ENCODE data around the gene SPATA4. TPM values are rescaled to one million over a fixed set of nuclear protein-coding genes. Genes with fewer than 3 reads are reported as not detected.
"Not testable (repeated sequence)": the region's sequence is repeated elsewhere in the genome, so short reads cannot be mapped to it uniquely, and the experiment has no call there.

The SPATA4 gene
- not detected for total RNA-seq

DNA sequence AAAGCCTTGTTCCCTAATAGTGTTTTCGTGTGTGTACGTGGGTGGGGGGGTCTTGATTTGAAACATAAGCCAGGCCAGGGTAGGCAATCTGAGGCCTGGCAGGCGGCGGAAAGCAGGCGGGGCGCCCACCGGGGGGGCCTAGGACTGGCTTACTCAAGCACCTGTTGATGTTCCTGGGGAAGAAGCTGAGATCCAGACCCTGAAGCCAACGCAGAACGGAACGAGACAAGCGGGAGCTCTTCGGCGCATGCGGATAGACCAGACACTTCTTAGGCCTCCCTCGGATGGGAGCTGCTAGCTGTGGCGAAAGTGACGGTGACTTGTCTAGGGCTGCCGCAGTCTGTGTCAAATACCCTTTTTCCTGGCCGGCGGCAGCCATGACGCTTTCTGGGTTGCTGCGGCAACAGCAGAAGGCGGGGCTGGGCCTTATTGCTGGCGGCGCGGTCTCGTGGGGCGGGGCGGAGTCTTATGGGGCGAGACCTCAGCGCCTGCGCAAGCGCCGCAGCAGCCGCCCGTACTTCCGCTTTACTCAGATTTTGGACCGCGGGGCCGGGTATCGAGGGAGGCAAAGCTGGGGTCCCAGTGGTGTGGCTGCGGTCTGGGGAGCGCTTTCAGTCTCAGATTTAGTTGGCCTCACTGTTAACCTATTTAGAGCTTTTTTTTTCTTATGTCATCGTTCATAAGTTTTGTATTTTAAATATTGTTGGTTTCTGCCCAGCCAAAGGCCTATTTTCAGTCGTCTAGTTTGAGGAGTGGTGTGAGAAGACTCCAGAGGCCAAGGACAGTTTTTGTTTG, at the start of gene SPATA4:
Gene SPATA4, minus strand, starts transcription at position 402 of the 795 bp plus-strand sequence. Its CDS starts 23 bp downstream, at position 379.
- H3K4me3 Mint-ChIP-seq, result peak within 1 kb of the TSS; percentile 80
- peaks cover 30% of the 10 kb centered on the region for H3K4me1 Mint-ChIP-seq
- peaks cover 11% of the 10 kb centered on the region for H3K9me3 Mint-ChIP-seq
- peaks cover 4% of the 10 kb centered on the region for H3K36me3 Mint-ChIP-seq
- peaks cover 19% of the 10 kb centered on the region for H3K27me3 Mint-ChIP-seq
- H3K27ac Mint-ChIP-seq, result peak within 1 kb of the TSS; percentile 89
- peak; percentile 97 for DNase-seq

DNA sequence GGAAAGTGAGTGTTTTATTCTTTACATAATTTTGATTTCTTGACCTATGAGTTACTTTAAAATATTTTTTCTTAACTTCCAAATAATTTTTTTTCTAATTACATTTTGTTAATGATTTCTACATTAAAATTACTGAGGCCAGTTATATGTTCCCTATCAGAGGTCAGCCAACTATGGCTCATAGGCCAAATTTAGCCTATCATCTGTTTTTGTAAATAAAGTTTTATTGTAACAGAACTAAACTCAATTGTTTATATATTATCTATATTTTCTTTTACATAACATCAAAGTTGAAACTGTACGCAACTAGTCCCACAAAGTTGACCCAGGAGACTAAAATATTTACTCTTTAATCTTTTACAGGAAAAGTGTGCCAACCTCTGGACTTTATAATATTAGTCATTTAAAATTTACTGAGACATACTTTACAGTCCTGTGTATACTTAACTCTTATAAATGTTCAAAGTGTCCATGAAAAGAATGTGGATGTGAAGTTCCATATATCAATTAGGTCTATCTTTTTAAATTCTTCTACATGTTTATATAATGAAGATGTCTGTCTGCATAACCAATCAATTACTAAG, 47.5 kb upstream of the SPATA4 start:
- DNase-seq, result no peak
- Mint-ChIP-seq H3K36me3 (no peaks in the 10 kb centered on the region), H3K27me3 (peaks cover 30% of the 10 kb centered on the region), H3K9me3 (no peaks in the 10 kb centered on the region), H3K4me1 (no peaks in the 10 kb centered on the region), H3K4me3 (no peak overlapping the region), H3K27ac (no peak overlapping the region)

DNA sequence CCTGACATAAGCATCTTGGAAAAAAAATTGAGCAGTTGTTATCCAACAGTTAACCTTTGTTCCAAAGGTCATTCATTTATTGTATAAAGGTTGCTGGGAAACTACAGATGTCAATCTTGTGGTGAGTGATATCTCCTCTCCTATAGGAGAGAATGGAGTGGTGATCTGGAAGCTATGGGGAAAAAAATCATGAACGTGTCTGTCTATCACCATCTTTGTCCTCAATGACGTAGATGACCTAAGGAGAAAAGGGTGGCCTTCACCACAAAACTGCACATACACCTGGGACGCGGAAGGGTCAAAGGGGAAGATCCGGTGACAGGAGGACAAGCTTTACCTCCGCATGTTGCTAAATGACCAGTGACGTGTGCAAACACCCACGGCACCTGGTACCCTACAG, 46.3 kb upstream of the SPATA4 start:
- H3K4me1 Mint-ChIP-seq, result no peaks in the 10 kb centered on the region
- no peaks in the 10 kb centered on the region for H3K36me3 Mint-ChIP-seq
- DNase-seq, result no peak
- peaks cover 24% of the 10 kb centered on the region for H3K27me3 Mint-ChIP-seq
- no peaks in the 10 kb centered on the region for H3K9me3 Mint-ChIP-seq
- no peak overlapping the region for H3K4me3 Mint-ChIP-seq
- no peak overlapping the region for H3K27ac Mint-ChIP-seq

DNA sequence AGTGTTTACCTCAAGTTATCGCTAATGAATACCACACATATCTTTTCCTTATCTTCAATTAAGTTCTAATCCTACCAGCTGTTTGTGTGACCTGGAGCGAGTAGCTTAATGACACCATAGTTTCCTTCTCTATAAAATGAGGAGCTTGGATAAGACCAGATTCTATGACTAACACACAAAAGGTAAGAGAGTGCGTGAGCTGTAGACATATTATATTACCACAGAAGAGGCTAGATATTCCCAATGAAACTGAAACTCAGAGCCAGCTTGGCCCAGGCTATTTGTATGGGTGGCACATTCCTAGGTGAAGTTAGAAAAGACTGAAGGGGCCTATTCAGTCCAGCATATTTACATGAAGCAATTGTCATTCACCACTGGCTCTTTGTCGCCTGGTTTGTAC, 43.4 kb upstream of the SPATA4 start:
- Mint-ChIP-seq H3K27ac (no peak overlapping the region), H3K9me3 (no peaks in the 10 kb centered on the region), H3K27me3 (peaks cover 9% of the 10 kb centered on the region), H3K4me1 (no peaks in the 10 kb centered on the region), H3K36me3 (no peaks in the 10 kb centered on the region), H3K4me3 (no peak overlapping the region)
- DNase-seq, result no peak

DNA sequence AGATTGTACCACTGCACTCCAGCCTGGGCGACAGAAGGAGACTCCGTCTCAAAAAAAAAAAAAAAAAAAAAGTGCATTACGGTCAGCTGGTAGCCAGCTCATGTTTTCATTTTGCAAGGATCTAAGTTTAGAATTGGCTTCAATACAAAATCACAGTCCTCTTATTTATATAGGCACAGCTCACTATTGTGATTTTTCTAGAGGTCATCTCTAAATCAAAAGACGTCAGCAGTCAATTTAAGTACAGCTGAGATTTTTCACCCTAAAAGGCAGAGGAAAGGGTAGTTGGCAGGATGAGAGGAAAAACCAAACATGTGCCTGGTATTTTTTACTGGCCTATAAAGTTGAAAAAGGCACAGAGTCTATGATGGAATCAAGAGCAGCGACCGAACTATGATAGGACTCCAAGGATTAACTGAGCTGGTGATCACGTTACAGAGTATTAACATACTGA, 42.8 kb upstream of the SPATA4 start:
- Mint-ChIP-seq H3K27me3 (peaks cover 9% of the 10 kb centered on the region), H3K36me3 (no peaks in the 10 kb centered on the region), H3K4me1 (no peaks in the 10 kb centered on the region), H3K9me3 (no peaks in the 10 kb centered on the region), H3K4me3 (no peak overlapping the region), H3K27ac (no peak overlapping the region)
- no peak for DNase-seq

DNA sequence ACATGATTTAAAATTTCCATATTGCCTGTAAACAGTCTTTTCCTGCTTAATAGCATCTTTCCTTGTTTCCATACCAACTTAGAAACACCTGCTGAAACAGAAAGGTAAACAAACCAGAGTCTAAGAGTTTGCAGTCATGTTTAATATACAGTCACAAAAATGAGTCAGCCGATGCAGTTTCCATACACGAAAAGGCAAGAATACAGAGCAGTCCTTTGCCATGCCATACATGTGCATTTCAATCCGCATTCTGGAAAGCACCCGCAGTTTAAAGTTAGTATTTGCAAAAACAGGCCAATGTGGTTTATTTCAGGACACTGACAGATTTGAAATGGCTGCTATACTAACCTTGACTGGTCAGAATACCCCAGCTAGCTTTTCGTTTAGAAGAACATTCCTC, 41.6 kb upstream of the SPATA4 start:
- H3K4me1 Mint-ChIP-seq, result no peaks in the 10 kb centered on the region
- H3K27me3 Mint-ChIP-seq, result peaks cover 9% of the 10 kb centered on the region
- H3K9me3 Mint-ChIP-seq, result no peaks in the 10 kb centered on the region
- no peak for DNase-seq
- H3K27ac Mint-ChIP-seq, result no peak overlapping the region
- no peak overlapping the region for H3K4me3 Mint-ChIP-seq
- no peaks in the 10 kb centered on the region for H3K36me3 Mint-ChIP-seq

DNA sequence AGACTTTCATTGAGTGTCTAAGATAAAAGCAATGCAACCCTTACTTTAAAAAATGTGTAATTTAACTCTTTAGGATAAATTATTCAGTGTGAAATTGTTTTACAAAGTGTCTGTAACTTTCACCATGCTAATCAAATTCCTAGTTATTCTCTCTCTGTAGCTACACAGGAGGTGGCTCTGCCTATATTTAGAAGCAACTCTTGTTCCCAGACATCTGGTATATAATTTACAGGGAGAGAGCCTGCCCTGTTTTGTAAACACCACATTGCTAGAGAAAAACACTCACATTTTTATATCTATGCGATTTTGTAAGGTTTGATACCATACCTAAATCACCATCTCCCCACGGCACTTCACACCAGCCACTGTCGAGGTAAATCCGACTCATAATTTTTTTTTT, 35.5 kb upstream of the SPATA4 start:
- no peaks in the 10 kb centered on the region for H3K9me3 Mint-ChIP-seq
- H3K4me1 Mint-ChIP-seq, result no peaks in the 10 kb centered on the region
- no peak overlapping the region for H3K4me3 Mint-ChIP-seq
- H3K36me3 Mint-ChIP-seq, result no peaks in the 10 kb centered on the region
- peaks cover 18% of the 10 kb centered on the region for H3K27me3 Mint-ChIP-seq
- H3K27ac Mint-ChIP-seq, result no peak overlapping the region
- no peak for DNase-seq

DNA sequence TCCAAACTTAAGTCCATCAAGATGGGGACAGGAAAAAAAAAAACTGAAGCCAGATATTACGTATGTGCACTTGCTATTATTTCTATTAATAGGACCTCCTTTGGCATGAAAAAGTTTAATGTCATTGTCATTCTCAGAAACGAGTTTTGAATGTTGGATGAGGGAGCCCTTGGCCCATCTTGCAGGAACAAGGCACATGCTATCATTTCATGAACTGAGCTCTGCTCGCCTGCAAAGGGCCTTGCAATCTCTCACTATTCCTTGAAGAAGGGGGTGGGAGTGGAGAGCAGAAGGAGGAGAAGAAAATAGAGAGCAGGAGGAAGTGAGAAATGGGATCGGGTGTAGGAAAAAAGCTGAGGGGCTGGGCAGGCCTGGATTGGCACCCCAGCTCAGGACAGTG, 34.3 kb upstream of the SPATA4 start:
- H3K4me3 Mint-ChIP-seq, result no peak overlapping the region
- no peaks in the 10 kb centered on the region for H3K9me3 Mint-ChIP-seq
- H3K27me3 Mint-ChIP-seq, result peaks cover 21% of the 10 kb centered on the region
- H3K36me3 Mint-ChIP-seq, result no peaks in the 10 kb centered on the region
- no peak overlapping the region for H3K27ac Mint-ChIP-seq
- no peaks in the 10 kb centered on the region for H3K4me1 Mint-ChIP-seq
- no peak for DNase-seq

DNA sequence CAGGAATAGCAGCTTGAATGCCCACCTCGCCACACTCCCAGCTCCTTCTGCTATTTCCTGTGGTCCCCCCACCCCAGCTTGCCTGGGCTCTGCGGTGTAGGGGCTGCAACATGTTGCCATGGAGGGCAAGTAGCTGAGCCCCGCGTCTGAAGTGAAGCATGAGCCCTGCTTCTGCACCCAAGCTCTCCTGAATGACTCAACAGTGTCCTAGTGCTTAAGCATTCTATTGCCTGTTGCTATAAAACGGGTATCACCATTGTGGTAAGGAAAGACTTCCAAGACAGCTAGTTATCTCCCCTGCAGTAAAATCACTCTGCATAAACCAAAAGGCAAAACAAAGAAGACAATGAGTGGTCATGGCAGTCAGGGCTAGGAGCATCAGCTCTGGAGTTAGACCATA, 31.4 kb upstream of the SPATA4 start:
- Mint-ChIP-seq H3K9me3 (no peaks in the 10 kb centered on the region), H3K36me3 (no peaks in the 10 kb centered on the region), H3K27me3 (peaks cover 21% of the 10 kb centered on the region), H3K4me3 (no peak overlapping the region), H3K27ac (no peak overlapping the region), H3K4me1 (no peaks in the 10 kb centered on the region)
- DNase-seq, result no peak

DNA sequence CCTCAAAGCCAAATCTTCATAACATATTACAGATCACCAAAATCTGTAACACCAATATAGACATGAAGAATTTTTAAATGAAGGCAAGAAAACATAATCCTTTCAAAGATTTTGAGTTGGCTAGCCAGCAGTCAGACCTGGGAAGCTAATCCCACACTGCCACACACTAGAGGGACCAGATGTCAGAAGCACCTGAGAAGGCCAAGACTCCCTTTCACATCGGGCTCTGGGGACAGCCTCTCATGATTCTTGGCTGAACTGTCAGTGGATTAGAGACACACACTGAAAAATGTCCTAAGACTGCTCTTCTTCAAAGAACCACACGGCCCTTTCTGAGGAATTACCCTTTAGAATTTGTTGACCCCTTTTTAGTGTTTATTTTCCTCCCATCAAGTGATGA, 28.2 kb upstream of the SPATA4 start:
- DNase-seq, result no peak
- H3K36me3 Mint-ChIP-seq, result no peaks in the 10 kb centered on the region
- no peak overlapping the region for H3K27ac Mint-ChIP-seq
- H3K4me3 Mint-ChIP-seq, result no peak overlapping the region
- H3K9me3 Mint-ChIP-seq, result no peaks in the 10 kb centered on the region
- H3K4me1 Mint-ChIP-seq, result no peaks in the 10 kb centered on the region
- peaks cover 16% of the 10 kb centered on the region for H3K27me3 Mint-ChIP-seq

DNA sequence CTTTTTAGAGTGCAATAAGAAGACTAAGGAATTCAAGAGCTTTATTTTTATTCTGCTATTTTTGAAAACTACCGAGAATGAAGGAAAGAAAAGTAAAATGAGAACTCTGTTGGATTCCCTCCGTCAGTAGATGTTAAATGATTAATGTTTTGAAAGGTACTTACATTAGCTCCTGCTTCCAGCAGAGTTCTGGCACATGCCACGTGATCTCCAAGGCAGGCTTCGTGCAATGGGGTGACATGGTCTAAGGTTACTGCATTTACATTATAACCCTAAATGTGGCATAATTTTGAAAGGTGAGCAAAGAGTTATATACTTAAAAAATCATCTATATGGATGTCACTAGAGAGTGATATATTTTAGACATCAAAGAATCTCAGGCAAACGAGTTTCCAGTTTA, 26.8 kb upstream of the SPATA4 start:
- no peak for DNase-seq
- no peak overlapping the region for H3K4me3 Mint-ChIP-seq
- H3K27me3 Mint-ChIP-seq, result peaks cover 8% of the 10 kb centered on the region
- H3K9me3 Mint-ChIP-seq, result no peaks in the 10 kb centered on the region
- no peak overlapping the region for H3K27ac Mint-ChIP-seq
- no peaks in the 10 kb centered on the region for H3K4me1 Mint-ChIP-seq
- H3K36me3 Mint-ChIP-seq, result no peaks in the 10 kb centered on the region

DNA sequence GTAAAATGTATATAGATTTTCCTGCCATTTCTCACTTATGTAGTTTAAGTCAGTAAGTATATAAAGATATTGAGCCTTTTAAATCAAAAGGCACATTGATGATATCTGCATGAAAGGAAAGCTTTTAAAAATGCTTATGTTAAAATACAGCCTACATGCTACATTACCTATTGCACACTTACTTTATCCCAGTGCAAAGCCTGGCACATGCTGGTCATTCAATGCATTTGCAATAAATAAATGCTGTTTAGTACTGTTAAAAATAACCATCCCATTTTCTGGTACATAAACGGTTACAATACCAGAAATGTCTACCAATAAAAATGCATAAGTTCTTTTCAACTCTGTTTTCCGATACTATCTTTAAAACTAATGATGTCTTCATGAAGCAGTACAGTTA, 22.1 kb upstream of the SPATA4 start:
- H3K4me3 Mint-ChIP-seq, result no peak overlapping the region
- H3K27ac Mint-ChIP-seq, result no peak overlapping the region
- no peaks in the 10 kb centered on the region for H3K9me3 Mint-ChIP-seq
- no peaks in the 10 kb centered on the region for H3K4me1 Mint-ChIP-seq
- DNase-seq, result no peak
- no peaks in the 10 kb centered on the region for H3K36me3 Mint-ChIP-seq
- H3K27me3 Mint-ChIP-seq, result no peaks in the 10 kb centered on the region

DNA sequence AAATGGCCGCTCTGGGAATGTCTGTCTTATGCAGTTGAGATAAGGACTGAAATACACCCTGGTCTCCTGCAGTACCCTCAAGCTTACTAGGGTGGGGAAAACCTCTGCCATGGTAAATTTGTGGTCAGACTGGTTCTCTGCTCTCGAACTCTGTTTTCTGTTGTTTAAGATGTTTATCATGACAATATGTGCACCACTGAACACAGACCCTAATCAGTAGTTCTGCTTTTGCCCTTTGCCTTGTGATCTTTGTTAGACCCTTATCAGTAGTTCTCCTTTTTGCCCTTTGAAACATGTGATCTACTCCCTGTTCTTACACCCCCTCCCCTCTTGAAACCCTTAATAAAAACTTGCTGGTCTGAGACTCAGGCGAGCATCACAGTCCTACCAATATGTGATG, 17.0 kb upstream of the SPATA4 start:
- H3K4me3 Mint-ChIP-seq, H3K9me3 Mint-ChIP-seq, H3K27ac Mint-ChIP-seq, DNase-seq, H3K36me3 Mint-ChIP-seq, H3K4me1 Mint-ChIP-seq: not testable (repeated sequence)
- H3K27me3 Mint-ChIP-seq, result peaks cover 22% of the 10 kb centered on the region

DNA sequence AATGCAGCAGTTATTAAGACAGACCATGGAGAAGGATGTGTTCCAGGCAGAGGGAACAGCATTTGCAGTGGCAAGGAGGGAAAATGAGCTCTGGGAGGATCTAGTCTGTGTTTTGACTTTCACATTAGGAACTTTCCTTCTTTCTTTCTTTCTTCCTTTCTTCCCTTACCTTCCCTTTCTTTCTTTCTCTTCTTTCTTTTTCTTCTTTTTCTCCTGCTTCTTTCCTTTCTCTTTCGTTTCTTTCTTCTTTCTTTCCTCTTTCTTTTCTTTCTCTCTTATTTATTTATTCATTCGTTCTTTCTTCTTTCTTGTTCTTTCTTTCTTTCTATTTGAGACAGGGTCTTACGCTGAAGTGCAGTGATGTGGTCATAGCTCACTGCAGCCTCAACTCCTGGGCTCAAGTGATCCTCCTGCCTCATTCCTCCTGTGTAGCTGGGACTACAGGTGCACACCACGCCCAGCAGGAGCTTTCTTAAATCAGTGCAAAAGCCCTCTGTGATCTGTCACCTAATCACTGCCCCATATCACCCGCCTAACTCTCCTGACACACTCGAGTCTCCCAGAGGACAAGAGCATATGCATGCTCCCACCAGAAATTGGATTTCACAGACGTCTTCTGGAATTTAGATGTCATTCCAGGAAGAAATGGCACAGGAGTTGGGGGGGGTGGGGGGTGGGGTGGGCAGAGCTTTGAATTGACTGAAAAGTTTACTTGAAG, 15.4 kb upstream of the SPATA4 start:
- Mint-ChIP-seq H3K9me3 (no peaks in the 10 kb centered on the region), H3K4me3 (no peak overlapping the region), H3K4me1 (no peaks in the 10 kb centered on the region), H3K36me3 (no peaks in the 10 kb centered on the region), H3K27me3 (peaks cover 37% of the 10 kb centered on the region), H3K27ac (no peak overlapping the region)
- no peak for DNase-seq

DNA sequence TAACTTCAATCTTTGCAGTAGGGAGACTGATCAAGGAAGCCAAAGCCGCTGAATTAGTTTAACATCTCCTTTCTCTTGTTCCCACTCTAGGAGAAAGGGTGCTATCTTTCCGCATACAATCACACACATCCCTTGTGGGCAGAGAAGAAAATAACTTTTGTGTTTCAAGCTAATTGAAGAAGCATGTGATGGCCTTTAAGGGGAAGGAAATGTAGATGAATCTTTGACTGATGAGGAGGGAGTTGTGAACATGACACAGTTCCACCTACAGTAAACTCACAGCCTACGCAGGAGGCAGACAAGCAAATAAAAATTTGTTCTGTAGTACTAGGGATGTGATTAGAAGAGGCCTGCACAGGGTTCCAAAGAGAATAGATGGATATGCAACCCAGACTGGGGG, 14.7 kb upstream of the SPATA4 start:
- no peak overlapping the region for H3K4me3 Mint-ChIP-seq
- peaks cover 2% of the 10 kb centered on the region for H3K4me1 Mint-ChIP-seq
- no peaks in the 10 kb centered on the region for H3K9me3 Mint-ChIP-seq
- H3K27ac Mint-ChIP-seq, result no peak overlapping the region
- DNase-seq, result no peak
- no peaks in the 10 kb centered on the region for H3K36me3 Mint-ChIP-seq
- H3K27me3 Mint-ChIP-seq, result peaks cover 44% of the 10 kb centered on the region
